Cardiac fibroblast (primary cell): ENCODE results near the gene NHSL2.

Source experiments
- DNase-seq, 2 donors: peaks; one replicate each; pipeline versions ENCODE4 v3.0.0 to v3.0.0-alpha.2; 2010; ENCODE audit warnings: low read depth in 2 of 2
- H3K4me3 ChIP-seq, 2 donors: replicated peaks in 1 of 2; 1 replicate in 1 of 2; 2 replicates in 1 of 2; pipeline ENCODE4 v1.5.1; 2011; ENCODE audit warnings: low read depth in 2 of 2, low read length in 2 of 2, mild to moderate bottlenecking in 2 of 2, moderate library complexity in 1 of 2
- CTCF ChIP-seq: IDR thresholded peaks from one replicate; pipeline ENCODE4 v1.5.1; 2011; ENCODE audit warnings: low read depth, mild to moderate bottlenecking, low read length, inconsistent platforms

The NHSL2 gene

GRCh38 chrX:72114306-72114705 lies 203.7 kb downstream of the NHSL2 start:
- TF ChIP-seq CTCF, result no peak
- DNase-seq, result no peak
- no peak overlapping the region for H3K4me3 ChIP-seq

- H3K4me3 ChIP-seq, result no peak overlapping the region
- DNase-seq, result no peak
- no peak for TF ChIP-seq CTCF
Observed at GRCh38 chrX:72114807-72115206, 204.2 kb downstream of the NHSL2 start.

- no peak for DNase-seq
- H3K4me3 ChIP-seq, result no peak overlapping the region
- no peak for TF ChIP-seq CTCF
Observed at GRCh38 chrX:72115380-72115779, 204.7 kb downstream of the NHSL2 start.

GRCh38 chrX:72117636-72118210 lies 207.1 kb downstream of the NHSL2 start:
- DNase-seq, result no peak
- TF ChIP-seq CTCF, result no peak
- no peak overlapping the region for H3K4me3 ChIP-seq

- no peak for DNase-seq
- TF ChIP-seq CTCF, result no peak
- no peak overlapping the region for H3K4me3 ChIP-seq
Observed at GRCh38 chrX:72120837-72121236, 210.2 kb downstream of the NHSL2 start.

GRCh38 chrX:72121383-72121782 lies 210.7 kb downstream of the NHSL2 start:
- DNase-seq, result peak; percentile 66 to 74
- no peak overlapping the region for H3K4me3 ChIP-seq
- TF ChIP-seq CTCF, result no peak
